HepG2 (cell line): ENCODE measurements around the gene SRP68. TPM values are rescaled to one million over a fixed set of nuclear protein-coding genes. Genes with fewer than 3 reads are reported as not detected.
A peak's percentile ranks its signal among the peaks of the same experiment; 100 is the strongest.

ENCODE experiments used
- ATAC-seq: fragments of 200-7000 bp; cut with Tn5 transposase; 3 replicates; pipeline ENCODE4 v1.9.1; 2020; ENCODE audit warnings: mild to moderate bottlenecking, moderate library complexity
- BruUV-seq: library from RNA; stranded (reverse); fragments of 400-500 nt; replicated peaks from 2 replicates; lab custom pipeline; 2021; lab: Mats Ljungman, UMichigan
- CTCF ChIA-PET: fragments of 300-600 bp; formaldehyde crosslinking; extraction: SDS; loops from one replicate; lab custom pipeline; 2021; ENCODE audit warnings: low total read pairs, inconsistent platforms, low intra/inter-chr PET ratio; lab: Yijun Ruan, JAX
- POLR2A ChIA-PET: fragments of 350-600 bp; sonication (Branson Sonifier 250); formaldehyde crosslinking; loops from one replicate; lab custom pipeline; 2020; ENCODE audit warnings: antibody characterized with exemption, inconsistent platforms; lab: Yijun Ruan, JAX
- DNase-seq: peaks from one replicate; pipeline ENCODE4 v3.0.0-alpha.2; 2015; ENCODE audit warnings: low spot score
- FAIRE-seq: peaks from 3 replicates; lab custom pipeline; 2011; peaks lifted over from hg19 to GRCh38; lab: Jason Lieb, UNC
- H2AFZ ChIP-seq: one replicate; pipeline ENCODE4 v1.6.1; 2011; ENCODE audit warnings: low read length, inconsistent platforms
- H3K27ac ChIP-seq: fragments of 300-600 bp; 3 replicates; pipeline ENCODE4 v1.8.0; 2011; ENCODE audit warnings: mixed run types, mild to moderate bottlenecking, mixed read lengths, low read length, inconsistent platforms; ENCODE audit not compliant: insufficient read depth; ENCODE audit errors: extremely low read length
- H3K27me3 ChIP-seq, 2 experiments: fragments of 200-600 bp in 1 of 2; 2 replicates in 1 of 2; 3 replicates in 1 of 2; pipeline versions ENCODE4 v1.6.0 to v1.8.0; 2011; ENCODE audit warnings: low read length in 2 of 2, mild to moderate bottlenecking in 2 of 2, moderate library complexity in 2 of 2, inconsistent platforms in 1 of 2; ENCODE audit not compliant: insufficient read depth in 2 of 2, control insufficient read depth in 1 of 2
- H3K36me3 ChIP-seq, 2 experiments: fragments of 200-600 bp in 1 of 2; replicated peaks in 1 of 2; 2 replicates in 1 of 2; 3 replicates in 1 of 2; pipeline versions ENCODE4 v1.5.1 to v1.8.0; 2011; ENCODE audit warnings: low read length in 2 of 2, inconsistent platforms in 1 of 2; ENCODE audit not compliant: insufficient read depth in 2 of 2, control insufficient read depth in 1 of 2
- H3K4me1 ChIP-seq: 2 replicates; pipeline ENCODE4 v1.5.1; 2012; ENCODE audit warnings: low read length, inconsistent platforms; ENCODE audit not compliant: insufficient read depth
- H3K4me2 ChIP-seq: 2 replicates; pipeline ENCODE4 v1.6.0; 2011; ENCODE audit warnings: low read depth, low read length, inconsistent platforms
- H3K4me3 ChIP-seq, 3 experiments: fragments of 200-600 bp in 1 of 3; sonication (generic), shearing (Covaris generic) in 1 of 3; replicated peaks in 1 of 3; 2 replicates each; pipeline ENCODE4 v1.5.1; 2011 to 2016; ENCODE audit warnings: low read length in 3 of 3, inconsistent platforms in 2 of 3, low read depth in 2 of 3, mild to moderate bottlenecking in 2 of 3, control low read depth in 1 of 3, mixed read lengths in 1 of 3; ENCODE audit not compliant: insufficient read depth in 1 of 3
- H3K79me2 ChIP-seq: one replicate; pipeline ENCODE4 v1.6.1; 2011; ENCODE audit warnings: low read length, inconsistent platforms; ENCODE audit not compliant: insufficient read depth
- H3K9ac ChIP-seq: 2 replicates; pipeline ENCODE4 v1.6.0; 2011; ENCODE audit warnings: mild to moderate bottlenecking, low read depth, low read length, inconsistent platforms; ENCODE audit not compliant: insufficient read depth
- H3K9me3 ChIP-seq: 2 replicates; pipeline ENCODE4 v1.5.1; 2012; ENCODE audit warnings: mild to moderate bottlenecking, low read length
- H4K20me1 ChIP-seq: 2 replicates; pipeline ENCODE4 v1.6.0; 2011; ENCODE audit warnings: inconsistent platforms, mild to moderate bottlenecking, low read length, moderate library complexity; ENCODE audit not compliant: insufficient read depth
- ARID2 ChIP-seq: sonication (generic); formaldehyde crosslinking; IDR thresholded peaks from 2 replicates; pipeline ENCODE4 v1.8.1; 2022; ENCODE audit warnings: mild to moderate bottlenecking, missing genetic modification reagents, borderline replicate concordance
- KAT7 ChIP-seq: IDR thresholded peaks from 2 replicates; pipeline ENCODE4 v1.6.1; 2018; ENCODE audit warnings: borderline replicate concordance, missing compliant biosample characterization
- MATR3 ChIP-seq: sonication (generic); formaldehyde crosslinking; IDR thresholded peaks from 2 replicates; pipeline ENCODE4 v1.4.0; 2020; ENCODE audit warnings: missing genetic modification reagents
- MLLT10 ChIP-seq: sonication (generic); formaldehyde crosslinking; IDR thresholded peaks from 2 replicates; pipeline ENCODE4 v1.4.0; 2020; ENCODE audit warnings: missing genetic modification reagents
- MYPOP ChIP-seq: sonication (generic); formaldehyde crosslinking; IDR thresholded peaks from 2 replicates; pipeline ENCODE4 v1.8.1; 2023; ENCODE audit warnings: mild to moderate bottlenecking, moderate library complexity, missing genetic modification reagents
- ONECUT2 ChIP-seq: sonication (generic); formaldehyde crosslinking; IDR thresholded peaks from 2 replicates; pipeline ENCODE4 v1.4.0; 2020; ENCODE audit warnings: missing genetic modification reagents
- RBM22 ChIP-seq: fragments of 200-400 bp; formaldehyde crosslinking; optimal IDR thresholded peaks from 2 replicates; pipeline ENCODE3; 2017; ENCODE audit warnings: mild to moderate bottlenecking, low read length, moderate library complexity
- RORA ChIP-seq: sonication (generic); formaldehyde crosslinking; IDR thresholded peaks from 2 replicates; pipeline ENCODE4 v1.5.0; 2020; ENCODE audit warnings: mild to moderate bottlenecking, missing genetic modification reagents, moderate library complexity
- SSRP1 ChIP-seq: IDR thresholded peaks from 2 replicates; pipeline ENCODE4 v1.6.1; 2016; ENCODE audit warnings: control low read depth
- ZFX ChIP-seq: sonication (generic); formaldehyde crosslinking; IDR thresholded peaks from 2 replicates; pipeline ENCODE4 v1.4.0; 2020; ENCODE audit warnings: mild to moderate bottlenecking, low read depth, missing genetic modification reagents, moderate library complexity
- ZNF138 ChIP-seq: sonication (generic); formaldehyde crosslinking; IDR thresholded peaks from 2 replicates; pipeline ENCODE4 v1.5.0; 2020; ENCODE audit warnings: mild to moderate bottlenecking, low read depth, missing genetic modification reagents
- ZNF33A ChIP-seq: sonication (generic); formaldehyde crosslinking; IDR thresholded peaks from 2 replicates; pipeline ENCODE4 v1.5.1; 2020; ENCODE audit warnings: missing genetic modification reagents, mild to moderate bottlenecking, moderate library complexity, borderline replicate concordance
- ZNF362 ChIP-seq: sonication (generic); formaldehyde crosslinking; IDR thresholded peaks from 2 replicates; pipeline ENCODE4 v1.4.0; 2020; ENCODE audit warnings: missing genetic modification reagents, mild to moderate bottlenecking, borderline replicate concordance
- ZNF414 ChIP-seq: sonication (generic); formaldehyde crosslinking; IDR thresholded peaks from 2 replicates; pipeline ENCODE4 v1.5.0; 2020; ENCODE audit warnings: missing genetic modification reagents
- ZNF468 ChIP-seq: sonication (generic); formaldehyde crosslinking; IDR thresholded peaks from 2 replicates; pipeline ENCODE4 v1.8.0; 2022; ENCODE audit warnings: mild to moderate bottlenecking, moderate library complexity, missing genetic modification reagents
- ZNF501 ChIP-seq: sonication (generic); formaldehyde crosslinking; IDR thresholded peaks from 2 replicates; pipeline ENCODE4 v1.5.1; 2020; ENCODE audit warnings: mild to moderate bottlenecking, moderate library complexity, missing genetic modification reagents
- ZSCAN31 ChIP-seq: sonication (generic); formaldehyde crosslinking; IDR thresholded peaks from 2 replicates; pipeline ENCODE4 v1.5.0; 2020; ENCODE audit warnings: low read depth, mild to moderate bottlenecking, missing genetic modification reagents
- WGBS: methylation state at CpG from one replicate; pipeline ENCODE4 v1.1.6; 2017; ENCODE audit warnings: low lambda C conversion rate; 5-methylcytosine and 5-hydroxymethylcytosine counted together
- in situ Hi-C: cut with HindIII; loops from 2 replicates; pipeline ENCODE4 v1.10.0; 2017; ENCODE audit warnings: low pct_unique_long_range_greater_than_20kb; ENCODE audit not compliant: extremely low pct_ligation_motif_present
- intact Hi-C: fragments of 100-400 bp; cut with micrococcal nuclease; formaldehyde crosslinking; loops from one replicate; pipeline ENCODE4 v1.10.0; 2022; ENCODE audit not compliant: unreplicated experiment
- polyA plus RNA-seq, 8 experiments: library from polyadenylated mRNA; depleted of rRNA in 3 of 8; stranded (reverse) in 7 of 8; unstranded in 1 of 8; fragments of >200 nt; fragmentation: Illumina TruSeq in 4 of 8; extraction: Trizol in 4 of 8; gene quantifications; 2 replicates each; pipeline versions ENCODE4 v1.2.1 to v1.2.3, GENCODE V29; 2011 to 2016; ENCODE audit warnings: low read depth in 4 of 8, missing spikeins in 1 of 8, mixed read lengths in 1 of 8; ENCODE audit not compliant: insufficient read depth in 1 of 8
- total RNA-seq, 5 experiments: library from RNA; depleted of rRNA; stranded (reverse); fragments of >200 nt; fragmentation: Illumina TruSeq; extraction: Trizol; gene quantifications; 2 replicates each; pipeline ENCODE4 v1.2.3, GENCODE V29; 2016; ENCODE audit warnings: low read depth in 1 of 5

The SRP68 gene
- total and polyA plus RNA-seq, 2 of the 13 experiments (the other 11 are each of a cell fraction or from before 2014, with no cell fraction given): 39.8 to 74.3 TPM

- intact Hi-C loops: loop anchor here (1.0 kb wide), 2 partner anchors 25 kb away; partner anchors contain the start of genes ACOX1 and TEN1
- in situ Hi-C loops: no loop called here
- DNase-seq: no peak
- Histone ChIP-seq H3K27me3 (no peaks in the 10 kb centered on the region), H3K4me3 (peak overlapping the region in 1 of 3 experiments; percentile 38; a peak in 1 of 6 replicates), H3K27ac (peak overlapping the region; percentile 83), H2AFZ (no peak overlapping the region), H4K20me1 (no peaks in the 10 kb centered on the region), H3K79me2 (no peaks in the 10 kb centered on the region), H3K9ac (peak overlapping the region; percentile 35; the same call in 1 of the 2 replicates), H3K9me3 (no peaks in the 10 kb centered on the region), H3K4me2 (peak overlapping the region; percentile 46), H3K36me3 (peaks cover 0 to 2% of the 10 kb centered on the region in 2 experiments; a peak in 1 of 5 replicates), H3K4me1 (peaks cover 71% of the 10 kb centered on the region)
- no peak for FAIRE-seq
- ChIA-PET CTCF (interaction anchor here (0.8 to 3.9 kb wide), 2 partner anchors 78 to 98 kb away, joined by 3 to 55 read pairs; partner anchors contain the start of gene MRPL38), POLR2A (interaction anchor here (0.6 to 14.3 kb wide), 34 partner anchors 8 to 495 kb away, joined by 3 to 481 read pairs (median 5); partner anchors contain the start of genes ACOX1, EVPL, FBF1 and MRPL38)
- ATAC-seq: peak; percentile 2; the same call in 1 of the 3 replicates
- BruUV-seq: no TSS peak
- WGBS: 44% methylated on average over 6 of the region's 6 CpGs
- TF ChIP-seq KAT7 (CRISPR knock-in tag) (peak; percentile 25; the same call in 1 of the 2 replicates), ONECUT2 (CRISPR knock-in tag) (no peak), RBM22 (no peak), ZFX (CRISPR knock-in tag) (peak; percentile 1; the same call in 1 of the 2 replicates), ZNF468 (CRISPR knock-in tag) (no peak), ZNF33A (CRISPR knock-in tag) (no peak), ZSCAN31 (CRISPR knock-in tag) (0 out of 2 replicates have a peak, but pooled peaks have one; percentile 0), MLLT10 (CRISPR knock-in tag) (no peak), ZNF138 (CRISPR knock-in tag) (no peak), MYPOP (CRISPR knock-in tag) (0 out of 2 replicates have a peak, but pooled peaks have one; percentile 3), ARID2 (CRISPR knock-in tag) (0 out of 2 replicates have a peak, but pooled peaks have one; percentile 46), ZNF414 (CRISPR knock-in tag) (0 out of 2 replicates have a peak, but pooled peaks have one; percentile 6), ZNF501 (CRISPR knock-in tag) (peak; percentile 14; the same call in 1 of the 2 replicates), RORA (no peak), SSRP1 (CRISPR knock-in tag) (0 out of 2 replicates have a peak, but pooled peaks have one; percentile 11), ZNF362 (CRISPR knock-in tag) (peak; percentile 23; the same call in 1 of the 2 replicates), MATR3 (CRISPR knock-in tag) (no peak)
These were observed 68.4 kb downstream of the SRP68 start for GRCh38 chr17:76003915-76004314.
